ENCODE results near the gene INPP5F.
"Not testable (repeated sequence)": the region's sequence is repeated elsewhere in the genome, so short reads cannot be mapped to it uniquely, and the experiment has no call there.

INPP5F gene

DNA sequence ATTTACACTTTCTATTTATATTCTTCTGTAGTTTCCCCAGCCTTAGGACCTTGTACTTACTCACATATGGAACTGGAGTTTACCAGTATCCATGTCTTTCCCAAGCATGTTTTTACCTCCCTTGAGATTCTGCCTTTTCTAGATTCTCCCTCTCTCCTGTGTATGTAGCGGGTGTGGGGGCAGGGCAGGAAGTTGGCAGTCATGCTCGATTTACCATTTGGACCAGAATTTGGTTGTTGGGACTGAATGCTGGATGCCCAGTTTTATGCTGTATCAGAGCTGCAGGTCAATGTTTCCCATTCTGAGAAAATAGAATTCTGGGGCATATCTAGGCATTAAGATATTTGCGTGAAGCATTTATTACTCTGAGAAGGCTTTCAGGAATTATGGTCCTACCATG lies 14.2 kb downstream of the INPP5F start:
- DNase-seq (ENCODE audit: low read depth), result no peak

DNA sequence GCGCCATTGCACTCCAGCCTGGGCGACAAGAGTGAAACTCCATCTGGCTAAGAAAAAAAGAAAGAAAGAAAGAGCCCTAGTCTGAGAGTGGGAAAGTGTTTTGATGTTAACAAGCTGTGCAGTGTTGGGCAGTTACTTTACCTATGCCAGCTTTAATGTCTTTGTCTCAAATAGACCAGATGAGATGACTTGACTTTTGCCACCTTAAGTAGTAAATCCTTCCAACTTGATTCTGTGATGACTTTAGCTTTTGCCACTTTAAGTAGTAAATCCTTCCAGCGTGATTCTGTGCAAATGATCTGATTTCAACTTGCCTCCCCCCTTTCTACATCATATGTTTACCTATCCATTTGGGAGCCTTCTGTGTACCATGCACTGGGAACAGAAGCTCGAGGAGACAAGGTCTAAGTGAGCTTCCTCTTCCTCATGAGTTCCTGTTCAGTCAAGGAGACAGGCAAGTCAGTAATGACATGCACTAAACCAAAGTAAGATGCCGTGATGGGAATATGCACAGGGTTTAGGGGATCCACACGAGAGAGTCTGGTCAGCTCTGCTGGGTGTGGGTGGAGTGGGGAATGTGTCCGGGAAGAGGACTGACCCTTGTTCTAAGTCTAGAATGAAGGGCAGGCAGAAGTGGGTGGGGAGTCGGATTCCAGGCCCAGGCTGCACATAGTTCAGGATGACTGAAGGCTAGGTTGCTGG lies 17.2 kb downstream of the INPP5F start:
- no peak for DNase-seq (ENCODE audit: low read depth)

GRCh38 chr10:119747940-119748339 lies 22.1 kb downstream of the INPP5F start:
- no peak for DNase-seq (ENCODE audit: low read depth)

DNA sequence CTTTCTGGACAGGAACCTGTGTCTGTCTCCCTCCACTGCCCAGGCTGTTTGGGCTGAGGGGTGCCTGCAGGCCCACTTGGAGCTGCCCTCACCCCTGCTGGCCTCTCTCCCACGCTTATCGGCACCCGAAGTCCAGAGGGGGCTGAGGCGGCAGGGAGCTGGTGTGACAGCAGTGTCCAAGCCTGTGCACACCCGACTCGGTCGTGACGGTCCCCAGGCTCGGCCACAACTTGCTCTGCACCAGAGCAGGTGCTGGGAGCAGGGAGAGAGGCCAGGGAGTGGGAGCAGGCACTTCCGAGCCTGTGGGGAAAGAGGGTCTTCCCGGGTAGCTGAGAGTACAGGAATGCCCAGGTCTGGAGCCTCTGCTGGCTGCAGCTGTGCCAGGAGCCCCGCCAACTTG lies 23.0 kb downstream of the INPP5F start:
- DNase-seq (ENCODE audit: low read depth), result no peak

DNA sequence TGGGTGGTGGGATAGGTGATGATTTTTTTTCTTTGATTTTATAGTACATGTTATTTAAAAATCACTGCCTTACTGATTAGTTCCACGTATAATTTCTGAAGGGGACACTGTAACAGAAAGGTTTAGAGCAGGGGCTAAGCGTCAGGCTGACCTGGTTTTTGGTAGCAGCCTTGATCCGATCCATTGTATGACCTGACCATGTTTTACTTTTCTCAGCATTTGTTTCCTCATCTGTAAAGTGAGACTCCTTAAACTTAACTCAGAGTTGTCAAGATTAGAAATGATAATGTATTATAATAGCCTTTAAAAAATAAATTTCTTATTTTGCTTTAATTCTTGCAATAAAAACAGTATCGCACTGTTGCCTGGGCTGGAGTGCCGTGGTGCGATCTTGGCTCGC lies 23.6 kb downstream of the INPP5F start:
- DNase-seq (ENCODE audit: low read depth), result no peak

GRCh38 chr10:119750391-119751230 lies 24.8 kb downstream of the INPP5F start:
- DNase-seq (ENCODE audit: low read depth), result peak; percentile 7

DNA sequence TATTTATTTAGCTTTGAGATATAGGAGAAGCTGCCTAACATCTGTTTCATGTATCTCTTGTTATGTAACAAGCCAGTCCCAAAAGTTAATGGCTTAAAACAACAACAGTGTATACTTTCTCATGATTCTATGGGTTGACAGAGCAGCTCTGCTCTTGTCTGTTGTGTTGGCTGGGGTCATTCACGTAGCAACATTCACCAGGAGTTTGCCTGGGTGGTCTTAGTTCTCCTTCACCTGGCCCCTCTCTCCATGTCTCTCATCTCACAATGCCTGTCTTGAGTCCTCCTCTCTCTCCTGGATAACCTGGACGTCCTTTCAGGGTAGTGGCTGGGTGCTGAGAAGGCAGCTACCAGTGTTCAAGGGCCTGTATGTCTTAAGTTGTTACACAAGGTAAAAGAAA lies 27.5 kb downstream of the INPP5F start:
- no peak for DNase-seq (ENCODE audit: low read depth)

- DNase-seq (ENCODE audit: low read depth), result no peak
Measured at GRCh38 chr10:119754085-119754484, 28.2 kb downstream of the INPP5F start.

- DNase-seq (ENCODE audit: low read depth), result no peak
Measured at GRCh38 chr10:119754936-119755335, 29.1 kb downstream of the INPP5F start.

DNA sequence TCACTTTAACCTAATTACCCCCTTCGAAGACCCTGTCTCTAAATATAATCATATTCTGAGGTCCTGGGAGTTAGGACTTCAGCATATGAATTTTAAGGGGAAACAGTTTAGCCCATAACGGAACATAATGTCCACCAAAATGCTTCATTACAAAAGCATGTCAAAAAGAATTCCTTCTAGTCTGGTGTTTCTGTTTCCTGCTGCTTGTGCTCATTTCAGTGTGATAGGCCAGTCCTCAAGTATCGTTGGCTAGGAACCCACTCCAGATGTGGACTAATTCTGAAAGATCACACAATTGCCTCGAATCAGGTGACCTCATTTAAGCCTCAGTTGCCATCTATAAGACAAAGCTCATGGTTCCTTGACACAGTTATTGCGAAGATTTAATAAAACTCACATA lies 29.6 kb downstream of the INPP5F start:
- no peak for DNase-seq (ENCODE audit: low read depth)

DNA sequence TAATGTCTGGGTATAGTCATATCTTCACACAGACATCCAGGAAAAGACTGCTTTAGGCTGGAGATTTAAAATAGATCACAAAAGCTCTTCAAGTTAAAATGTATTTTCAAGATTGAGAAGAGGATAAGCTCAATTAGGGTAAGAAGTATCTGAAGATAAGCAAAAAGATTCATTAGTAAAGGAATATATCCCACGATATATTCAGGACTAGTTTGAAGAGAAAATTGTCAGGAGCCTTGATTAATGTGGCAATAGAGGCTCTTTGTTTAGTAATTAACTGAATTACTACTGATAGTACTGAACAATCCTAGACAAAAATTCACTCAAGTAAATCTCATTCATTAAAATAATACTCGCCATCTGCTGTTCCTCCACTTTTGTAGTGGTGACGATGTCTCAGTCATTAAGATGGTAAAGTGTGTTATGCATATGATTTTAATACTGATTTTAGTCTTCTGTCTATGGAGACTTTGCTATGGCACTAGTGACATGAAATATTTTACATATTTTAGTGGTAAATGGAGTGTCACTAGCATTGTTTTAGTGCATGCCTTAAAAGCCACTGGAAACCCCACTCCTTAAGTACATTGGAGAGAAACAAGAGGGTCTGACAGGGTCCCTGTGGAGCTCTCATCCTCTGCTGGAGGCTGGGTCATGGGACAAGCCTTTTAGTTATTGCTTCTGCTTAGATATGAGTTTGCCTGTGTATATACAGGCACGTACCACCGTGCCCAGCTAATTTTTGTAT lies 32.8 kb downstream of the INPP5F start:
- DNase-seq (ENCODE audit: low read depth), result no peak

DNA sequence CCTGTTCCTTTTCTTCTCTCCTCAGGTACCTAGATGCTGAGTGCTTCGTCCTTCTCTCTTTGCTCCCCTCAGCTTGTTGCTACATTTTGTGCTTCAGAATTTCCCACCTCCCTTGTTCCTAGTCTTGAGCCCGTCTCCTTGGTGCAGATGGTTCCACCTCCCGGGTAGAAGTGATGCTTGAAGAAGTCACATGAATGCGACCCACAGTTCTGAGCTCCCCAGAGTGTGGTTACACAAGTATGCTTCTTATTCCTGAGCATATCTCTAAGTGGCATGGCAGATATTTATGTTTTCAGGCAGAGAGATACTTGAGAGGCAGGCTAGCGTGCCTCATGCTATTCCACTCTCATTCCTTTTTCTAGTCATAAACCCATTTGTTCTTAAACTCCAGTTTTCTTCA lies 34.0 kb downstream of the INPP5F start:
- no peak for DNase-seq (ENCODE audit: low read depth)

DNA sequence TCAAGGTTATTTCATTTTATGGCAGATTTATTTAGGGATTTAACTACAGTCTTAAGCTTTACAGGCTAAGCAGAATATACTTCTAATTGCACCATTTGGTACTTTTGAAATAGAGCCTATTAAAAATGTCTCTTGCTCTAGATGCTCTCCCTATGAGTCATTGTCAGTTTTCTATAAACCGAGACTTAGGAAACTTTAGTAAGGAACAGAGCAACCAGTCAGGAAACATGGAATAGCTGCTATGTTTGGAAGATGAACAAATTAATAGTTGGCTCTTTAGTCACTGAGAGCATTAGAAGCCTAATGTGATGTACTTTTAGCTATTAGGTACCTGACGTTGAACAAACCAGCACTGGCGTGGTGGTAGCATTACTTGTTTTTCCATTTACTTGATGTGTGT lies 35.3 kb downstream of the INPP5F start:
- no peak for DNase-seq (ENCODE audit: low read depth)

- no peak for DNase-seq (ENCODE audit: low read depth)
Measured at GRCh38 chr10:119762035-119762434, 36.2 kb downstream of the INPP5F start.

DNA sequence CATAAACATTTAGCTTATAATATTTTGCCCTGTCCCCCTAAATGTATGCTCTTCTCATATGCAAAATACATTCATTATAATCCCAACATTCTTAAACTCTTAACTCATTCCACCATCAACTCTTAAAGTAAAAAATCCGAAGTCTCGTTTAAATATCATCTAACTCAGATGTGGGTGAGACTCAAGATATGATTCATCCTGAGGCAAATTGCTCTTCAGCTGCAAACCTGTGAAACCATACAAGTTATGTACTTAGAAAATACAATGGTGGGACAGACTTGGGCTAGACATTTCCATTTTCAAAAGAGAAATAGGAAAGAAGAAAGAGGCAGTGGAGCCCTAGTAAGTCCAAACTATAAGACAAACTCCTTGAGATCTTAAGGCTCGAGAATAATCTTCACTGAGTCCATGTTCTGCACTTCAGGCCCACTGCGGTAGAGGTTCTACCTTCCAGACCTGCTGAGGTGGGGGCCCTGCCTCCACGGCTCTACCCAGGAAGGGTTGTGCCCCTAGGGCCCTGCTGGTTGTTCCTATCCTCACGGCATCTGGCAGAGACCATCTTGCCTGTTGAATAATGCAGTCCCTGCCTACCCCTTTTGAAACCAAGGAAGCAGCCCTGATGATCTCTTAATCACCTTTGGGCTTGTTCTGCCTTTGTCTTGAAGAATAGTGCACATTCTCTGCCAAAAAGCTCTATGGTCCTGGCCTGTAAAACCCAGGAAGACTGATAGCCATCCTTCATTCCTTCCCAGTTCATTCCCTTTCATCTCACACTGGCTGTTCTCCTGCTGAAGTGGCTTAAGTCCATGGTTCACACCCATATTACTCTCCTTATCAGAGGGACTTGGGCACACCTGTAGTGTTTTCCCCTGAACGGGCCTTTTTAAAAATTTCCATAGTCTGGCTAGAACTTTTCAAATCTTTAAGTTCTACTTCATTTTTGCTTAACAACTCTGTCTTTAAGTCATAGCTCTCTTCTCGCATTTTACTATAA lies 37.3 kb downstream of the INPP5F start:
- DNase-seq (ENCODE audit: low read depth), result no peak

GRCh38 chr10:119768455-119769094 lies 42.7 kb downstream of the INPP5F start:
- DNase-seq (ENCODE audit: low read depth), result no peak

- DNase-seq (ENCODE audit: low read depth), result no peak
Measured at GRCh38 chr10:119769886-119770285, 44.0 kb downstream of the INPP5F start.

DNA sequence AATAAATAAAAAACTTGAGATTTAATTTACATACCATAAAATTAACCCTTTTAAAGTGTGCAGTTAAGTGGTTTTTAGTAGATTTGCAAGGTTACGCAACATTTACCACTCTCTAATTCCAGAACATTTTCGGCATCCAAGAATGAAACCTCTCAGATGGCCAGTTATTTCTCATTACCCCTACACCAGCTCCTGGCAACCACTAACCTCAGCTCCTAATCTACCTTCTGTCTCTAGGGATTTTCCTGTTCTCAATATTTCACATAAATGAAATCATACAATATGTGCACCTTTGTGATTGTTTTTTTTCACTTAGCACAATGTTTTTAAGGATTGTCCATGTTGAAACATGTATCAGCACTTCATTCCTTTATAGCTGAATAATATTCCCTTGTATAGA lies 45.1 kb downstream of the INPP5F start:
- no peak for DNase-seq (ENCODE audit: low read depth)

DNA sequence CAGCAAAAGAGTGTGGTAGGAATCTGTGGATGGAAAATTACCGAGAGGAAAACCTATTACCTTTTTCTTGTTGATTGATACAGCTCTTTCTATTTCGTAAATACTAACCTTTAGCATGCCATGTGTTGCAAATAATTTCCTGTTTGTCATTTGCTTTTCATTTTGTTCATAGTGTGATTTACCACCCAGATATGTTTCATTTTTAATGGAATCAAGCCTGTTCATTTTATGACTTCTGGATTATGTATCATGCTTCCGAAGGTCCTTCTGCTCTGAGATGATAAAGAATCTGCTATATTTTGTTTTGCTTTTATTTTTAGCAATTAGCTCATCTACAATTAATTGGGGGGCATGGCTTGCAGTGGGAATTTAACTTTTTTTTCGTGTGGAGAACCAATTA lies 46.5 kb downstream of the INPP5F start:
- no peak for DNase-seq (ENCODE audit: low read depth)

GRCh38 chr10:119773041-119773440 lies 47.2 kb downstream of the INPP5F start:
- not testable (repeated sequence) for DNase-seq (ENCODE audit: low read depth)

GRCh38 chr10:119775529-119775928 lies 49.7 kb downstream of the INPP5F start:
- no peak for DNase-seq (ENCODE audit: low read depth)
